Stimulated activated CD4-positive, alpha-beta T cell treated with anti-CD3 and anti-CD28 coated beads, Interleukin-15, amount 100 ng/mL, for 48 hours (primary cell): ENCODE results near the gene ITPRIPL1.

Source experiments
- DNase-seq, 2 donors: peaks; one replicate each; pipeline ENCODE4 v3.0.0-alpha.2; 2020; ENCODE audit warnings: low read depth in 2 of 2

The ITPRIPL1 gene

DNA sequence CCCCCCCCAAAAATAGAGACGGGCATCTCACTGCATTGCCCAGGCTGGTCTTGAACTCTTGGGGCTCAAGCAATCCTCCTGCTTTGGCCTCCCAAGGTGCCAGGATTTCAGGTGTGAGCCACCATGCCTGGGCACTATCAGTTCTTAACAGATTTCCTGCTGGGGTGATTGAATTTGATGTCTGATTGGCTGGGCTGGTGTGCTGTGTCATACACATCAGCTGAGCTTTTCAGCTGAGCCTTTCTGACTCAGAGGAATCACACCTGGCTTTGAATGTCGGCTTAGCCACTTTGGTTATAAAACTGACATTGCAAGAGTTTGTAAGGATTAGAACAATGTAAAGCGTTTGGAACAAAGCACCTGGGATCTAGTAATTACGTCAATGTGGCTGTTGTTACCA, 29.4 kb downstream of the ITPRIPL1 start:
- no peak for DNase-seq

DNA sequence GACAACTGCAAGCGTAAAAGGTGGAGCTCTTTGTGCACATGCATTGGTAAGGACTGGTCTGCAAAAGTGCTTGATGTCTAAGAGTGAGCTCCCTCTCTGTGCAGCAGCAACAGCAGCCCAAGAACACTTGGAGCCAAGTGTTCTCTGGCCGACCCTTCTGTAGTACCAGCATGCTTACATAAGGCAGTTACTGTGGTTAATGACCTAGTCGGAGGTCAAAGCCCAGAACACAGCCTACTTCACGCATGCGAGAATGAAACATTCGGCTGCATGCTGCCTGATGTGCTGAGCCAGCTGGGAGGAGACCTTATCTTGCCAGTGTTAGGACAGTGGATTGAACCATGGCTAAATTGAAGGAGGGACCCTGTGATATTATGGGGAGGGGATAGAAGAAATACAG, 31.8 kb downstream of the ITPRIPL1 start:
- DNase-seq = no peak

DNA sequence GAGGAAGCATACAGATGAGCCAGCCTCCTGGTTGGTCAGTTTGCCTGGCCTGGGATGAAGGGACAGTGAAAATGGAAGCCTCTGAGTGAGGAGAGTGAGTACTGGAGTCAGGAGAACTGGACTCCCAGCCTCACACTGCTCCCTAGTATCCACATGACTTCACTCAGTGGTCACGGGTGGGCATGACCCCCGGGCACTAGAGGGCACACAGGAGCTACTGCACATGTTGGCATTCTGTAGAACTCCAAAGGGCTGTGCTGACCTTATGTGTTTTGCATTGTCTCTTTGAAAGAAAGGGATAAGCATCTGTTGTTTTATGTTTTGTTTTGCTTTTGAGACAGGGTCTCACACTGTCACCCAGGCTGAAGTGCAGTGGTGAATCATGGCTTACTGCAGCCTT, 34.2 kb downstream of the ITPRIPL1 start:
- no peak for DNase-seq

DNA sequence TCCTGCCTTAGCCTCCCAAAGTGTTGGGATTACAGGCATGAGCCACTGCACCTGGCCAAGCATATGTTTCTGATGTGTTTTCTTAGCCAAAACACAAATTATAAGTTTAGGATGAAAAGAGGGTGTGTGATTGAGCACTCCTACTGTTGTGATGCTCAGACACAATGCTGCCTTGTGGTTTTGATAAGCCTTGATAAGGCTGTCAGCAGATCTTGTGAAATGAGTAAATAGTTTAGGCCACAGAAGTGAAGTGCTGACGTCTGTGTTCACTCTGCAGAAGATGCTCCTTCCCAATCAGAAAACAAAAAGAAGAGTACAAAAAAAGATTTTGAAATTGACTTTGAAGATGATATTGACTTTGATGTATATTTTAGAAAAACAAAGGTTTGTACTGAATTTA, 34.7 kb downstream of the ITPRIPL1 start:
- no peak for DNase-seq

DNA sequence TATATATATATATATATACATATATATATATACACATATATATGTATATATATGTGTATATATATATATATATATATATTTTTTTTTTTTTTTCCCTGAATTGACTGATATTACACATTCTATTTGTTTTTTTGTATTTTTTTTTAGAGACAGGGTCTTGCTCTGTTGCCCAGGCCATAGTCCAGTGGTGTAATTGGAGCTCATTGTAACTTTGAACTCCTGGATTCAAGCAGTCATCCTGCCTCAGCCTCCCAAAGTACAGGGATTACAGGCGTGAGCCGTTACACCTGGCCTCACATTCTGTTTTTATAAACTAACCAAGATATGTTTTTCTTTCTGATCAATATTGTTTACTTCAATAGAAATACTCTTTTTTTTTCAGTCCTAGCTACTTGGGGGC, 36.6 kb downstream of the ITPRIPL1 start:
- no peak for DNase-seq

DNA sequence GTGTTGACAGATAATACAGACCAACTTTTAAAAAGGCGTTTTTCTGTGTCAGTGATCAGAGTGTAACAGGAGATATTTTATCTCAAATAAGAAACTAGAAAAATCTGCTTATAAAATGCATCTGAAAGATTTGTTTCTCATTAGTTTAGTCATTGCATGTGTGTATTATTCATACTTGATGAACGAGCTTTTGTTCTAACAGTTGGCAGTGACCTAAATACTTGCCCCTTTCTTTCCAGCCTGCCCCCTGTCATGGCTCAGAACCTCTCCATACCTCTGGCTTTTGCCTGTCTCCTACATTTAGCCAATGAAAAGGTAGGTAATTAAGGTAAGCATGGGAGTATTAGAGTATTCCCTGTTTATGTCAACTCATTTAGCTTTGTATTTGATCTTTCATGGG, 44.1 kb downstream of the ITPRIPL1 start:
- no peak for DNase-seq

DNA sequence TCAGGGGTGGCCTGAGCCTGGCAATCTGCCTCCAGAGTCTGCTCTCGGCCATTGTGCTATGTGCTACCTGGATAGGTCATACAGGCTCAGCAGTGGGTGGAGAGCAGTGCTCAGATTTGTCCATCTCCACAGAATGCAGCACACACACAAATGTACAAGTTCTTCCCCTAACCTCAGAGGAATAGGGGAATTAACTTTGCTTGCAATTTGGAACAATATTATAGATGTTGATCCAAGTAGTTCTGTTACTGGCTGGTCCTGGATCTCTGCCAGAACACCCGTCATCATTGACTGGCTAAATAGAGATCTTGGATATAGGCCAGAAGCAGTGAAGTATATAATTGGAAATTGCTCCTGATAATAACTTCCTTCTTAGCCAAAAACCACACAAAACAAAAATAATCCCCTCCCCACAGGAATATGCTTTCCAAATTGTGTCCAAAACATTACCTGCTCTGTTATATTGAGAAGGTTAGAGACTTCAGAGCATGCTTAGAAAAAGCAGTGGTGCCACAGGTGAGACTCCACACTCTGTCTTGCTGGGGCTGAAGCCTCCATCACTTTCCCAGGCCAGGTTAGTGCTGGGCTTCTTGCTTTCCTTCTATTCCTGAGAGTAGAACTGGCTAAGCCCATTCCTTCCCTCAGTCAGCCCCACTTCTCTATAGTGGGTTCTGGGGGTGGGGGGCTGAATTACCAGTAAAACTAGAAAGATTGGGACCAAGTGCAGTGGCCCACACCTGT, 49.3 kb downstream of the ITPRIPL1 start:
- no peak for DNase-seq
